Upper lobe of left lung (tissue), 6 donors: ENCODE results near the gene NDUFAF7. TPM values are rescaled to one million over a fixed set of nuclear protein-coding genes. Genes with fewer than 3 reads are reported as not detected.
"Not testable (repeated sequence)": the region's sequence is repeated elsewhere in the genome, so short reads cannot be mapped to it uniquely, and the experiment has no call there.

Source experiments
- ATAC-seq, 2 donors: fragments of 200-7000 bp; cut with Tn5 transposase; one replicate each; pipeline ENCODE4 v1.9.1; 2022; ENCODE audit warnings: mild to moderate bottlenecking in 2 of 2, moderate library complexity in 2 of 2; ENCODE audit not compliant: low FRiP score in 2 of 2
- DNase-seq, 2 donors: peaks; one replicate each; pipeline ENCODE4 v3.0.0-alpha.2; 2019 to 2020
- H3K27ac ChIP-seq, 4 donors: fragments of 200-600 bp; sonication (generic); one replicate each; pipeline ENCODE4 v1.5.1; 2016 to 2019
- H3K27me3 ChIP-seq, 4 donors: fragments of 200-600 bp; sonication (generic); one replicate each; pipeline ENCODE4 v1.5.1; 2017 to 2019
- H3K36me3 ChIP-seq, 4 donors: fragments of 200-600 bp; sonication (generic); one replicate each; pipeline ENCODE4 v1.5.1; 2016 to 2019
- H3K4me1 ChIP-seq, 4 donors: fragments of 200-600 bp; sonication (generic); one replicate each; pipeline ENCODE4 v1.5.1; 2018 to 2019
- H3K4me3 ChIP-seq, 4 donors: fragments of 200-600 bp; sonication (generic); one replicate each; pipeline ENCODE4 v1.5.1; 2017 to 2019; ENCODE audit warnings: mild to moderate bottlenecking in 2 of 4, moderate library complexity in 1 of 4
- H3K9me3 ChIP-seq, 4 donors: fragments of 200-600 bp; sonication (generic); one replicate each; pipeline ENCODE4 v1.5.1; 2018 to 2019
- CTCF ChIP-seq, 6 experiments: fragments of 450-650 bp in 4 of 6; fragments of 200-600 bp in 2 of 6; sonication (generic) in 2 of 6; IDR thresholded peaks; one replicate each; pipeline ENCODE4 v1.5.1; 2016 to 2019; ENCODE audit warnings: antibody characterized with exemption in 6 of 6
- EP300 ChIP-seq, 4 donors: sonication (generic); formaldehyde crosslinking; IDR thresholded peaks; one replicate each; pipeline ENCODE4 v1.5.1; 2017; ENCODE audit warnings: antibody characterized with exemption in 4 of 4, control low read depth in 2 of 4
- POLR2A ChIP-seq, 4 donors: fragments of 450-650 bp; IDR thresholded peaks; one replicate each; pipeline ENCODE4 v1.5.1; 2016 to 2017; ENCODE audit warnings: antibody characterized with exemption in 4 of 4, mild to moderate bottlenecking in 2 of 4
- POLR2AphosphoS5 ChIP-seq, 2 donors: sonication (generic); formaldehyde crosslinking; IDR thresholded peaks; one replicate each; pipeline ENCODE4 v1.5.1; 2017; ENCODE audit warnings: antibody characterized with exemption in 2 of 2
- WGBS, 2 donors: methylation state at CpG; one replicate each; pipeline ENCODE4 v1.1.5; 2017 to 2018; 5-methylcytosine and 5-hydroxymethylcytosine counted together
- total RNA-seq, 6 donors: library from RNA; depleted of rRNA in 4 of 6; stranded (reverse); fragments of >200 nt in 4 of 6; gene quantifications; one replicate each; pipeline versions ENCODE4 v1.1.0 to v1.2.1, GENCODE V29; 2016 to 2021
- donor health status: DM: no; HTN: no; CAD: no; lungs with moderate emphysema.
- donor health status: DM: no; HTN: yes; CAD: no; lungs with severe emphysema.

NDUFAF7 gene
- total RNA-seq, 6 donors from 2014 or later: 7.4 to 30.4 (median 15.7) TPM

DNA sequence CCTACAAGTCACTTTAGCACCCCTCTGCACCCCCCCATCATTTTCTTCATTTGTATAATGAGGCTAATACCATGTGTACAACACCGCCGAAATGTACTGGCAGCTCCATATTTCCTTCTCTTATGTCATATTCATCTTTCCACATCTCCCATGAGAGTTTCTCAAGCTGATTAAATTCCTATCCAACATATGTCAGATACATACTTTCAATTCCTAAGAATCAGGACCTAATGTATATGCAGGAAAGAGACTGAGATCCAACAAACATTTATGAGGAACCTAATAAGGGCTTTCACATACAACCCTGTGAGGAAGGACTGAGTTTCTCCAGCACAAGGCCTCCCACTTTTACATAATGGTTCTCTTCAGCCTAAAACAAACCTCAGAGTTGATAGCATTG, 51.3 kb downstream of the NDUFAF7 start:
- Histone ChIP-seq H3K4me3 (no peak overlapping the region), H3K9me3 (no peaks in the 10 kb centered on the region), H3K27me3 (no peaks in the 10 kb centered on the region), H3K27ac (no peak overlapping the region), H3K4me1 (no peaks in the 10 kb centered on the region), H3K36me3 (peaks cover 0 to 64% (median 8%) of the 10 kb centered on the region in 4 donors)
- 88 to 94% methylated on average over 2 of the region's 2 CpGs for WGBS, 2 donors
- TF ChIP-seq POLR2A (IDR thresholded peaks at IDR 0.05) (no peak), POLR2AphosphoS5 (IDR thresholded peaks at IDR 0.05) (no peak), CTCF (IDR thresholded peaks at IDR 0.05) (no peak), EP300 (IDR thresholded peaks at IDR 0.05) (no peak)
- no peak for ATAC-seq
- no peak for DNase-seq

- ATAC-seq (peak in 1 of 2 donors; percentile 34), DNase-seq (no peak)
- Histone ChIP-seq H3K27ac (no peak overlapping the region), H3K4me1 (no peaks in the 10 kb centered on the region), H3K4me3 (no peak overlapping the region), H3K36me3 (peaks cover 0 to 63% (median 8%) of the 10 kb centered on the region in 4 donors), H3K9me3 (no peaks in the 10 kb centered on the region), H3K27me3 (no peaks in the 10 kb centered on the region)
- TF ChIP-seq POLR2AphosphoS5 (IDR thresholded peaks at IDR 0.05) (no peak), EP300 (IDR thresholded peaks at IDR 0.05) (no peak), CTCF (IDR thresholded peaks at IDR 0.05) (no peak), POLR2A (IDR thresholded peaks at IDR 0.05) (no peak)
- WGBS, 2 donors: 91 to 98% methylated on average over 2 of the region's 2 CpGs
These were observed 51.7 kb downstream of the NDUFAF7 start for GRCh38 chr2:37283207-37283606.

GRCh38 chr2:37284381-37284780, 52.9 kb downstream of the NDUFAF7 start:
- DNase-seq: no peak
- H3K36me3 ChIP-seq: peaks cover 0 to 66% (median 10%) of the 10 kb centered on the region in 4 donors

GRCh38 chr2:37287966-37288365, 56.5 kb downstream of the NDUFAF7 start:
- H3K9me3 ChIP-seq: no peaks in the 10 kb centered on the region
- peaks cover 0 to 42% (median 4%) of the 10 kb centered on the region in 4 donors for H3K36me3 ChIP-seq
- H3K4me3 ChIP-seq: no peak overlapping the region
- TF ChIP-seq POLR2A (IDR thresholded peaks at IDR 0.05) (no peak), EP300 (IDR thresholded peaks at IDR 0.05) (no peak), POLR2AphosphoS5 (IDR thresholded peaks at IDR 0.05) (no peak), CTCF (IDR thresholded peaks at IDR 0.05) (peak in 2 of 6 experiments; percentile 8 to 37)
- peak in 1 of 2 donors; percentile 26 for DNase-seq
- H3K27me3 ChIP-seq: no peaks in the 10 kb centered on the region
- no peak overlapping the region for H3K27ac ChIP-seq
- no peaks in the 10 kb centered on the region for H3K4me1 ChIP-seq
- WGBS, 2 donors: 79 to 92% methylated on average over 2 of the region's 2 CpGs
- ATAC-seq: no peak

More at GRCh38 chr2:37284381-37284780, 52.9 kb downstream of the NDUFAF7 start:
- TF ChIP-seq POLR2AphosphoS5 (IDR thresholded peaks at IDR 0.05) (no peak), POLR2A (IDR thresholded peaks at IDR 0.05) (no peak)
- ATAC-seq: no peak
- Histone ChIP-seq H3K4me1 (no peaks in the 10 kb centered on the region), H3K27ac (no peak overlapping the region), H3K4me3 (no peak overlapping the region), H3K27me3 (no peaks in the 10 kb centered on the region), H3K9me3 (no peaks in the 10 kb centered on the region)

- DNase-seq: no peak
- Histone ChIP-seq H3K27ac (no peak overlapping the region), H3K4me1 (peaks cover 0 to 3% (median 0%) of the 10 kb centered on the region in 4 donors), H3K4me3 (no peak overlapping the region), H3K27me3 (no peaks in the 10 kb centered on the region), H3K9me3 (no peaks in the 10 kb centered on the region), H3K36me3 (peaks cover 0 to 27% (median 4%) of the 10 kb centered on the region in 4 donors)
- TF ChIP-seq POLR2A (IDR thresholded peaks at IDR 0.05): no peak
- no peak for ATAC-seq
- WGBS, 2 donors: 93 to 100% methylated on average over 2 of the region's 2 CpGs
These were observed 60.2 kb downstream of the NDUFAF7 start for GRCh38 chr2:37291680-37292079.

- H3K27ac ChIP-seq, H3K27me3 ChIP-seq, H3K4me1 ChIP-seq, H3K9me3 ChIP-seq, H3K36me3 ChIP-seq, DNase-seq, ATAC-seq, H3K4me3 ChIP-seq: not testable (repeated sequence)
- 79% methylated on average over 2 of the region's 2 CpGs for WGBS, 2 donors
These were observed 63.4 kb downstream of the NDUFAF7 start for GRCh38 chr2:37294858-37295257.
